Testis (tissue), 3 donors: ENCODE measurements around the gene WDR18. TPM values are rescaled to one million over a fixed set of nuclear protein-coding genes. Genes with fewer than 3 reads are reported as not detected.

Source experiments
- DNase-seq: peaks from one replicate; pipeline ENCODE4 v3.0.0-alpha.2; 2019
- H3K27ac ChIP-seq, 2 donors: fragments of 200-600 bp; sonication (generic); one replicate each; pipeline ENCODE4 v1.5.1; 2019
- H3K27me3 ChIP-seq: fragments of 200-600 bp; sonication (generic); one replicate; pipeline ENCODE4 v1.5.1; 2019
- H3K36me3 ChIP-seq: fragments of 200-600 bp; sonication (generic); one replicate; pipeline ENCODE4 v1.5.1; 2017; ENCODE audit warnings: low read depth; ENCODE audit errors: missing control alignments
- H3K4me1 ChIP-seq: fragments of 200-600 bp; sonication (generic); one replicate; pipeline ENCODE4 v1.5.1; 2019
- H3K4me3 ChIP-seq, 2 donors: fragments of 200-600 bp; sonication (generic); one replicate each; pipeline ENCODE4 v1.5.1; 2017 to 2019
- H3K9me3 ChIP-seq: fragments of 200-600 bp; sonication (generic); one replicate; pipeline ENCODE4 v1.5.1; 2017
- CTCF ChIP-seq, 3 experiments: fragments of 450-650 bp in 2 of 3; fragments of 200-600 bp in 1 of 3; sonication (generic) in 1 of 3; IDR thresholded peaks; one replicate each; pipeline ENCODE4 v1.5.1; 2016 to 2019; ENCODE audit warnings: antibody characterized with exemption in 3 of 3, mild to moderate bottlenecking in 2 of 3, moderate library complexity in 1 of 3
- POLR2A ChIP-seq: fragments of 450-650 bp; IDR thresholded peaks from one replicate; pipeline ENCODE4 v1.6.1; 2017; ENCODE audit warnings: antibody characterized with exemption, mild to moderate bottlenecking, moderate library complexity
- WGBS, 2 donors: methylation state at CpG; one replicate each; pipeline ENCODE4 v1.1.5; 2018; 5-methylcytosine and 5-hydroxymethylcytosine counted together
- intact Hi-C: fragments of 100-400 bp; cut with DNase I; formaldehyde crosslinking; loops from one replicate; pipeline ENCODE4 v1.15.1; 2023; ENCODE audit warnings: low total_unique reads
- polyA plus RNA-seq: library from polyadenylated mRNA; stranded (reverse); fragments of 350-450 nt; fragmentation: Illumina TruSeq; extraction: RNeasy Lipid Tissue Mini Kit (QIAGEN cat#74804); gene quantifications from one replicate; pipeline ENCODE4 v1.2.3, GENCODE V29; 2014; ENCODE audit warnings: low read depth, low replicate concordance; ENCODE audit not compliant: insufficient read depth
- total RNA-seq, 2 donors: library from RNA; depleted of rRNA; stranded (reverse); fragments of >200 nt; gene quantifications; one replicate each; pipeline ENCODE4 v1.2.3, GENCODE V29; 2016

The WDR18 gene
- total and polyA plus RNA-seq, 3 donors from 2014 or later: 38.7 to 108 (median 70.9) TPM

- no peak for TF ChIP-seq CTCF (IDR thresholded peaks at IDR 0.05)
- TF ChIP-seq POLR2A: no peak
- DNase-seq: peak; percentile 66
- 1 to 8% methylated on average over 7 to 51 of the region's 58 CpGs for WGBS, 2 donors
Observed at GRCh38 chr19:1028062-1028926, 44.1 kb downstream of the WDR18 start.

GRCh38 chr19:1032264-1032867, 48.2 kb downstream of the WDR18 start:
- H3K27me3 ChIP-seq: no peaks in the 10 kb centered on the region
- H3K9me3 ChIP-seq: no peaks in the 10 kb centered on the region
- intact Hi-C loops: no loop called here
- no peaks in the 10 kb centered on the region for H3K36me3 ChIP-seq
- no peak overlapping the region for H3K27ac ChIP-seq
- 85 to 90% methylated on average over 20 of the region's 20 CpGs for WGBS, 2 donors
- H3K4me1 ChIP-seq: peaks cover 10% of the 10 kb centered on the region
- TF ChIP-seq POLR2A (no peak), CTCF (IDR thresholded peaks at IDR 0.05) (no peak)
- no peak overlapping the region for H3K4me3 ChIP-seq
- no peak for DNase-seq

More at GRCh38 chr19:1028062-1028926, 44.1 kb downstream of the WDR18 start:
- intact Hi-C loops: no loop called here
- Histone ChIP-seq H3K9me3 (no peaks in the 10 kb centered on the region), H3K36me3 (no peaks in the 10 kb centered on the region), H3K4me3 (peak overlapping the region; percentile 61 to 64), H3K27me3 (no peaks in the 10 kb centered on the region), H3K27ac (peak overlapping the region; percentile 75 to 89), H3K4me1 (peaks cover 11% of the 10 kb centered on the region)

GRCh38 chr19:1035998-1036621, 52.0 kb downstream of the WDR18 start:
- Histone ChIP-seq H3K4me1 (peaks cover 16% of the 10 kb centered on the region), H3K4me3 (no peak overlapping the region), H3K27ac (no peak overlapping the region), H3K27me3 (no peaks in the 10 kb centered on the region), H3K36me3 (no peaks in the 10 kb centered on the region), H3K9me3 (no peaks in the 10 kb centered on the region)
- TF ChIP-seq CTCF (IDR thresholded peaks at IDR 0.05) (no peak), POLR2A (no peak)
- intact Hi-C loops: no loop called here
- WGBS, 2 donors: 87 to 96% methylated on average over 21 to 28 of the region's 29 CpGs
- no peak for DNase-seq

- H3K4me1 ChIP-seq: peaks cover 21% of the 10 kb centered on the region
- intact Hi-C loops: no loop called here
Observed at GRCh38 chr19:1037621-1038064, 53.5 kb downstream of the WDR18 start.

More at GRCh38 chr19:1037621-1038064, 53.5 kb downstream of the WDR18 start:
- Histone ChIP-seq H3K4me3 (no peak overlapping the region), H3K27me3 (no peaks in the 10 kb centered on the region), H3K36me3 (no peaks in the 10 kb centered on the region), H3K9me3 (no peaks in the 10 kb centered on the region), H3K27ac (peak overlapping the region in 1 of 2 donors; percentile 39)
- TF ChIP-seq CTCF (IDR thresholded peaks at IDR 0.05): no peak
- no peak for TF ChIP-seq POLR2A
- DNase-seq: no peak
- 60 to 66% methylated on average over 15 to 22 of the region's 22 CpGs for whole genome bisulfite sequencing, 2 donors
